Natural killer cell (primary cell): ENCODE measurements around the gene EFCAB10. TPM values are rescaled to one million over a fixed set of nuclear protein-coding genes. Genes with fewer than 3 reads are reported as not detected.
A peak's percentile ranks its signal among the peaks of the same experiment; 100 is the strongest.

ENCODE experiments used
- ATAC-seq, 3 donors: fragments of 150-1000 bp in 2 of 3; fragments of 200-7000 bp in 1 of 3; cut with Tn5 transposase; 1 replicate in 1 of 3; 2 replicates in 2 of 3; pipeline ENCODE4 v1.10.0; 2021; ENCODE audit warnings: mild to moderate bottlenecking in 2 of 3, moderate library complexity in 2 of 3
- DNase-seq, 2 donors: peaks; one replicate each; pipeline versions ENCODE4 v3.0.0 to v3.0.0-alpha.2; 2013 to 2021; ENCODE audit warnings: mixed read lengths in 1 of 2
- H3K27ac ChIP-seq: one replicate; pipeline ENCODE4 v1.5.1; 2013; ENCODE audit warnings: mild to moderate bottlenecking, low read length
- H3K27me3 ChIP-seq: one replicate; pipeline ENCODE4 v1.6.1; 2013; ENCODE audit warnings: low read length; ENCODE audit not compliant: control insufficient read depth, insufficient read depth
- H3K36me3 ChIP-seq: one replicate; pipeline ENCODE4 v1.6.1; 2013; ENCODE audit warnings: low read length; ENCODE audit not compliant: control insufficient read depth, insufficient read depth
- H3K4me1 ChIP-seq: one replicate; pipeline ENCODE4 v1.6.1; 2013; ENCODE audit warnings: low read length; ENCODE audit not compliant: control insufficient read depth, insufficient read depth
- H3K4me3 ChIP-seq: one replicate; pipeline ENCODE4 v1.5.1; 2013; ENCODE audit warnings: low read length
- H3K9me3 ChIP-seq: one replicate; pipeline ENCODE4 v1.6.1; 2013; ENCODE audit warnings: low read length; ENCODE audit not compliant: control insufficient read depth, insufficient read depth
- H3K27ac Mint-ChIP-seq, 2 donors: one replicate each; pipeline ENCODE4 v1.8.0; 2022; ENCODE audit warnings: mild to moderate bottlenecking in 2 of 2, mixed read lengths in 2 of 2, moderate library complexity in 1 of 2
- H3K27me3 Mint-ChIP-seq, 2 donors: one replicate each; pipeline ENCODE4 v1.8.0; 2022; ENCODE audit warnings: low read depth in 2 of 2, mixed read lengths in 2 of 2
- H3K36me3 Mint-ChIP-seq: one replicate; pipeline ENCODE4 v1.8.0; 2022; ENCODE audit warnings: mixed read lengths
- H3K4me1 Mint-ChIP-seq, 2 donors: one replicate each; pipeline ENCODE4 v1.8.0; 2022; ENCODE audit warnings: mixed read lengths in 2 of 2
- H3K4me3 Mint-ChIP-seq: one replicate; pipeline ENCODE4 v1.8.0; 2022; ENCODE audit warnings: mild to moderate bottlenecking, moderate library complexity, mixed read lengths
- H3K9me3 Mint-ChIP-seq, 2 donors: one replicate each; pipeline ENCODE4 v1.8.0; 2022; ENCODE audit warnings: mixed read lengths in 2 of 2
- WGBS: methylation state at CpG from one replicate; pipeline ENCODE4 v1.1.7; 2013; ENCODE audit warnings: missing lambda C conversion rate; ENCODE audit not compliant: insufficient coverage; 5-methylcytosine and 5-hydroxymethylcytosine counted together
- intact Hi-C: fragments of 100-400 bp; cut with micrococcal nuclease; formaldehyde crosslinking; loops from one replicate; pipeline ENCODE4 v1.14.2; 2022
- total RNA-seq, 4 donors: library from RNA; stranded (reverse); fragments of 120-200 nt in 1 of 4; gene quantifications; one replicate each; pipeline versions ENCODE4 v1.2.3 to v1.2.4, GENCODE V29; 2013 to 2022
- TF ChIP-seq, protein P1 (sequence below): fragments of 200-600 bp; IDR thresholded peaks from one replicate; pipeline ENCODE4 v1.8.0; 2022; ENCODE audit warnings: antibody characterized with exemption

Gene EFCAB10
- total RNA-seq, 3 donors from 2014 or later (not counting 1 experiment from before 2014, with no cell fraction given), result 0.43 to 1.9 TPM; not detected in 1

DNA sequence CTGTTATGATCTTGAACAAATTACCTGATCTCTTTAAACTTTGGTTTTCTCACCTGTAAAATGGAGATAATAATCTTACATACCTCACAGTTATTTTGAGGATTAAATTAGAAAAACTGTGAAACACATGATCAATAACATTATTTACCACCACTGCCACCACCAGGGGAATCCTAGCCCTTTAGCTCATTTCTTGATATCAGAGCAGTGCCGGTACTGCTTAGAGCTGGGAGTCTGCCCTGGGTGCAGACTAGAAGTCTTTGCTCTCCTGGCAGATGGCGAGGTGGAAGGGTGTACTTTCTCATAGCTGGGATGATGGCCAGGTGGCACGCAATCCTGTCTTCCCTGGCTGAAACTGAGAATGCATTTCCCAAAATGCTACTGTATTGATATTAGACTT lies 12.7 kb upstream of the EFCAB10 start:
- Mint-ChIP-seq H3K4me3 (no peak overlapping the region), H3K4me1 (no peaks in the 10 kb centered on the region), H3K27me3 (peaks cover 5 to 16% of the 10 kb centered on the region in 2 donors), H3K27ac (no peak overlapping the region), H3K9me3 (no peaks in the 10 kb centered on the region), H3K36me3 (no peaks in the 10 kb centered on the region)
- no peak overlapping the region for H3K4me3 ChIP-seq
- H3K27ac ChIP-seq, result no peak overlapping the region
- no peaks in the 10 kb centered on the region for H3K9me3 ChIP-seq
- ATAC-seq (no peak), DNase-seq (no peak)
- no peaks in the 10 kb centered on the region for H3K4me1 ChIP-seq
- TF ChIP-seq, protein P1, sequence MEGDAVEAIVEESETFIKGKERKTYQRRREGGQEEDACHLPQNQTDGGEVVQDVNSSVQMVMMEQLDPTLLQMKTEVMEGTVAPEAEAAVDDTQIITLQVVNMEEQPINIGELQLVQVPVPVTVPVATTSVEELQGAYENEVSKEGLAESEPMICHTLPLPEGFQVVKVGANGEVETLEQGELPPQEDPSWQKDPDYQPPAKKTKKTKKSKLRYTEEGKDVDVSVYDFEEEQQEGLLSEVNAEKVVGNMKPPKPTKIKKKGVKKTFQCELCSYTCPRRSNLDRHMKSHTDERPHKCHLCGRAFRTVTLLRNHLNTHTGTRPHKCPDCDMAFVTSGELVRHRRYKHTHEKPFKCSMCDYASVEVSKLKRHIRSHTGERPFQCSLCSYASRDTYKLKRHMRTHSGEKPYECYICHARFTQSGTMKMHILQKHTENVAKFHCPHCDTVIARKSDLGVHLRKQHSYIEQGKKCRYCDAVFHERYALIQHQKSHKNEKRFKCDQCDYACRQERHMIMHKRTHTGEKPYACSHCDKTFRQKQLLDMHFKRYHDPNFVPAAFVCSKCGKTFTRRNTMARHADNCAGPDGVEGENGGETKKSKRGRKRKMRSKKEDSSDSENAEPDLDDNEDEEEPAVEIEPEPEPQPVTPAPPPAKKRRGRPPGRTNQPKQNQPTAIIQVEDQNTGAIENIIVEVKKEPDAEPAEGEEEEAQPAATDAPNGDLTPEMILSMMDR, result no peak
- intact Hi-C loops, result no loop called here
- no peaks in the 10 kb centered on the region for H3K36me3 ChIP-seq
- H3K27me3 ChIP-seq, result no peaks in the 10 kb centered on the region
- WGBS, result 94% methylated on average over 3 of the region's 3 CpGs

DNA sequence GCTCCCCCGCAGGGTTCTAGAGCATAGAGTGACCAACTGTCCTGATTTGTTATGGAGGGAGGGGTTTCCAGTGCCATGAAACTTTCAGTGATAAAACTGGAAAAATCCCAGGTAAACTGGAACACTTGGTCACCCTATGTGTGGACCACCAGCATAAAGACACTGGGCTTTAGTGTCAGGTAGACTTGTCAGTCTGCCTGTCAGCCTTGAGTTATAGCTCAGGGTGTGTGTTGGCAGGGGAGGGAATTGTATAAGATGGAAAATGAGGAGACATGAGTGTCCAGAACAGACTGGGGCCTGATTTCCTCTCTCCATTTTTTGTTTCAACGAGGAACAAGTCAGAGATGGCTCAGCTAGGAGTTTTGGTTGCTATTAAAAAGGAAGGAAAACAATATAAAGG lies 10.2 kb upstream of the EFCAB10 start:
- TF ChIP-seq, protein P1, result no peak

GRCh38 chr7:105590793-105591192 lies 9.5 kb upstream of the EFCAB10 start:
- Histone ChIP-seq H3K4me3 (no peak overlapping the region), H3K9me3 (no peaks in the 10 kb centered on the region), H3K4me1 (no peaks in the 10 kb centered on the region), H3K27ac (no peak overlapping the region), H3K27me3 (no peaks in the 10 kb centered on the region), H3K36me3 (no peaks in the 10 kb centered on the region)
- Mint-ChIP-seq H3K4me3 (no peak overlapping the region), H3K27me3 (peaks cover 2 to 6% of the 10 kb centered on the region in 2 donors), H3K27ac (no peak overlapping the region), H3K4me1 (no peaks in the 10 kb centered on the region), H3K36me3 (no peaks in the 10 kb centered on the region), H3K9me3 (no peaks in the 10 kb centered on the region)
- WGBS, result 89% methylated on average over 5 of the region's 5 CpGs
- DNase-seq (no peak), ATAC-seq (no peak)
- intact Hi-C loops, result no loop called here
- TF ChIP-seq, protein P1, result no peak

More for the DNA sequence above, 10.2 kb upstream of the EFCAB10 start:
- Mint-ChIP-seq H3K36me3 (no peaks in the 10 kb centered on the region), H3K4me1 (no peaks in the 10 kb centered on the region), H3K27me3 (peaks cover 2 to 6% of the 10 kb centered on the region in 2 donors), H3K4me3 (no peak overlapping the region), H3K9me3 (no peaks in the 10 kb centered on the region), H3K27ac (no peak overlapping the region)
- DNase-seq (no peak), ATAC-seq (no peak)
- no peaks in the 10 kb centered on the region for H3K4me1 ChIP-seq
- no peaks in the 10 kb centered on the region for H3K9me3 ChIP-seq
- H3K4me3 ChIP-seq, result no peak overlapping the region
- intact Hi-C loops, result no loop called here
- no peaks in the 10 kb centered on the region for H3K36me3 ChIP-seq
- H3K27me3 ChIP-seq, result no peaks in the 10 kb centered on the region
- H3K27ac ChIP-seq, result no peak overlapping the region
- 54% methylated on average over 2 of the region's 2 CpGs for WGBS

DNA sequence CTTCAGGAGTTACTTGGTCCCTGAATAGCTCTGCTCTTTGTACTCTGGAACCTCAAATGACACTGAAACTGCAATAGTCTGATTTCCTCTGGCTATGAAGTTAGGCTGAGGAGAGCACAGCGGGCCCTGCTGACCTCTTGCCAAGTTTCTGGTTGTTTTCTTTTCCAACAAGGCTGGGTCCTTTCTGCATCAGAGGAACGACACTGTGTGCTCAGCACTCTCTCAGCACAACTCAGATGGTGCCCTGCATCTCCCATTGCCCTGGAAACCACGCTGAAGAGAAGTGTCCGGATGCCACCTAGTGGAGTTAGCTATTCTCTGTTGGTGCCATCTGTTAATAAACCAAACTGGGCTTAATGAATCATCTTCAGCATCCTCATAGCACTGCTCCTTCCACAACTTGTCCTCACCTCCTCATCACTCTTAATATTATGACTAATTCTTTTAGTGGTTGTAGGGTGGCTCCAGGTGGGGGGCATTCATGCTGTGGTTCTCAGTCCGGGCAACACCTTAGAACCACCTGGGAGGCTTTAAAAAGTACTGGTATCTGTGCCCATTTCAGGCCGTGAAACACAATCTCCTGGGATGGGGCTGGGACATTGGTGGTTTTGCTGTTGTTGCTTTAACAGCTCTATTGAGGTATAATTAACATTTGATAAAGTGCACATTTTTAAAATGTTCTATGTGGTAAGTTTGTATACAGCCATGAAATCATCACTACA lies 8.2 kb upstream of the EFCAB10 start:
- Histone ChIP-seq H3K9me3 (peaks cover 4% of the 10 kb centered on the region), H3K4me1 (no peaks in the 10 kb centered on the region), H3K36me3 (no peaks in the 10 kb centered on the region), H3K27me3 (no peaks in the 10 kb centered on the region), H3K27ac (no peak overlapping the region), H3K4me3 (no peak overlapping the region)
- DNase-seq (peak in 1 of 2 donors; percentile 74), ATAC-seq (peak; percentile 66 to 85 (median 76))
- intact Hi-C loops, result no loop called here
- TF ChIP-seq, protein P1, result peak; percentile 9
- Mint-ChIP-seq H3K9me3 (peaks cover 0 to 2% of the 10 kb centered on the region in 2 donors), H3K4me1 (no peaks in the 10 kb centered on the region), H3K27me3 (no peaks in the 10 kb centered on the region), H3K4me3 (no peak overlapping the region), H3K36me3 (no peaks in the 10 kb centered on the region), H3K27ac (no peak overlapping the region)
- 41% methylated on average over 6 of the region's 6 CpGs for WGBS
